Fibroblast of lung (primary cell): ENCODE results near the gene MEGF8. TPM values are rescaled to one million over a fixed set of nuclear protein-coding genes. Genes with fewer than 3 reads are reported as not detected.

Experiments
- DNase-seq, 2 donors: peaks; one replicate each; pipeline versions ENCODE4 v3.0.0 to v3.0.0-alpha.2; 2010; ENCODE audit warnings: low read depth in 2 of 2
- H2AFZ ChIP-seq: 2 replicates; pipeline ENCODE4 v1.5.1; 2012; ENCODE audit warnings: low read length, control low read depth, inconsistent platforms
- H3K27ac ChIP-seq: 2 replicates; pipeline ENCODE4 v1.5.1; 2011; ENCODE audit warnings: low read length, control low read depth; ENCODE audit not compliant: insufficient read depth
- H3K27me3 ChIP-seq: 2 replicates; pipeline ENCODE4 v1.5.1; 2011; ENCODE audit warnings: mild to moderate bottlenecking, low read length; ENCODE audit not compliant: control insufficient read depth, insufficient read depth
- H3K36me3 ChIP-seq: 2 replicates; pipeline ENCODE4 v1.5.1; 2011; ENCODE audit warnings: low read length; ENCODE audit not compliant: control insufficient read depth, insufficient read depth
- H3K4me1 ChIP-seq: 2 replicates; pipeline ENCODE4 v1.5.1; 2011; ENCODE audit warnings: low read length; ENCODE audit not compliant: control insufficient read depth, insufficient read depth; ENCODE audit errors: extremely low read depth
- H3K4me2 ChIP-seq: 2 replicates; pipeline ENCODE4 v1.5.1; 2011; ENCODE audit warnings: low read length, control low read depth; ENCODE audit not compliant: insufficient read depth; ENCODE audit errors: extremely low read depth
- H3K4me3 ChIP-seq, 4 experiments: fragments of 200-600 bp in 1 of 4; sonication (generic) in 1 of 4; replicated peaks in 1 of 4; 2 replicates each; pipeline ENCODE4 v1.5.1; 2011 to 2016; ENCODE audit warnings: low read length in 4 of 4, low read depth in 3 of 4, mild to moderate bottlenecking in 3 of 4, control low read depth in 2 of 4, inconsistent platforms in 1 of 4, mixed read lengths in 1 of 4; ENCODE audit not compliant: insufficient read depth in 1 of 4; ENCODE audit errors: control extremely low read depth in 1 of 4
- H3K79me2 ChIP-seq: 2 replicates; pipeline ENCODE4 v1.5.1; 2012; ENCODE audit warnings: mild to moderate bottlenecking, low read length, inconsistent platforms; ENCODE audit not compliant: control insufficient read depth, insufficient read depth
- H3K9ac ChIP-seq: 2 replicates; pipeline ENCODE4 v1.5.1; 2011; ENCODE audit warnings: mild to moderate bottlenecking, low read length, control low read depth; ENCODE audit not compliant: insufficient read depth
- H3K9me3 ChIP-seq: 2 replicates; pipeline ENCODE4 v1.5.1; 2012; ENCODE audit warnings: low read depth, low read length; ENCODE audit not compliant: control insufficient read depth, insufficient read depth
- H4K20me1 ChIP-seq: 2 replicates; pipeline ENCODE4 v1.5.1; 2011; ENCODE audit warnings: low read length; ENCODE audit not compliant: control insufficient read depth, insufficient read depth; ENCODE audit errors: extremely low read depth
- CTCF ChIP-seq, 2 donors: IDR thresholded peaks in 1 of 2; conservative IDR thresholded peaks in 1 of 2; 1 replicate in 1 of 2; 2 replicates in 1 of 2; pipeline ENCODE4 v1.5.1; 2011 to 2012; ENCODE audit warnings: low read length in 2 of 2, control low read depth in 1 of 2, inconsistent platforms in 1 of 2, low read depth in 1 of 2, mild to moderate bottlenecking in 1 of 2
- EZH2 ChIP-seq: IDR thresholded peaks from 2 replicates; pipeline ENCODE4 v1.5.1; 2012; ENCODE audit warnings: low read length, control low read depth, mild to moderate bottlenecking; ENCODE audit errors: missing control alignments
- polyA plus RNA-seq, 2 donors: library from polyadenylated mRNA; depleted of rRNA in 1 of 2; stranded (reverse) in 1 of 2; unstranded in 1 of 2; fragments of >200 nt; gene quantifications; 2 replicates each; pipeline ENCODE4 v1.2.1, GENCODE V29; 2011 to 2012; ENCODE audit warnings: missing spikeins in 1 of 2
- total RNA-seq: library from RNA; depleted of rRNA; stranded (reverse); fragments of >200 nt; gene quantifications from 2 replicates; pipeline ENCODE4 v1.2.1, GENCODE V29; 2014

MEGF8 gene
- total and polyA plus RNA-seq, 2 donors (not counting 1 experiment from before 2014, with no cell fraction given): 9.3 to 27.6 TPM

- no peak overlapping the region for H3K27ac ChIP-seq
- H3K9ac ChIP-seq: no peak overlapping the region
- no peak for TF ChIP-seq CTCF (conservative IDR thresholded peaks at IDR 0.05 in 1 of 2, IDR thresholded peaks at IDR 0.05 in 1 of 2; ENCODE audit: low read depth in 1 of 2, low read length in 2 of 2)
- TF ChIP-seq EZH2: no peak
- no peaks in the 10 kb centered on the region for H3K27me3 ChIP-seq
- DNase-seq: no peak
- no peak overlapping the region for H3K4me3 ChIP-seq
- H3K4me1 ChIP-seq: peaks cover 17% of the 10 kb centered on the region
- H4K20me1 ChIP-seq: no peaks in the 10 kb centered on the region
- peaks cover 50% of the 10 kb centered on the region for H3K36me3 ChIP-seq
- H3K4me2 ChIP-seq: no peak overlapping the region
- no peak overlapping the region for H2AFZ ChIP-seq
- H3K79me2 ChIP-seq: peaks cover 22% of the 10 kb centered on the region
- H3K9me3 ChIP-seq: no peaks in the 10 kb centered on the region
These were observed 37.0 kb upstream of the MEGF8 start for GRCh38 chr19:42288387-42288786.

GRCh38 chr19:42288881-42289555 lies 36.4 kb upstream of the MEGF8 start:
- H3K27me3 ChIP-seq: no peaks in the 10 kb centered on the region
- no peaks in the 10 kb centered on the region for H4K20me1 ChIP-seq
- H3K4me1 ChIP-seq: peaks cover 15% of the 10 kb centered on the region
- no peak for TF ChIP-seq EZH2
- TF ChIP-seq CTCF (conservative IDR thresholded peaks at IDR 0.05 in 1 of 2, IDR thresholded peaks at IDR 0.05 in 1 of 2; ENCODE audit: low read depth in 1 of 2, low read length in 2 of 2): no peak
- H3K36me3 ChIP-seq: peaks cover 53% of the 10 kb centered on the region
- H3K27ac ChIP-seq: no peak overlapping the region
- H2AFZ ChIP-seq: no peak overlapping the region
- no peak overlapping the region for H3K4me2 ChIP-seq
- H3K9ac ChIP-seq: no peak overlapping the region
- no peaks in the 10 kb centered on the region for H3K9me3 ChIP-seq
- peaks cover 22% of the 10 kb centered on the region for H3K79me2 ChIP-seq
- DNase-seq: no peak
- H3K4me3 ChIP-seq: no peak overlapping the region

- Histone ChIP-seq H4K20me1 (no peaks in the 10 kb centered on the region), H3K4me3 (no peak overlapping the region), H3K79me2 (peaks cover 21% of the 10 kb centered on the region), H3K27ac (no peak overlapping the region), H2AFZ (no peak overlapping the region), H3K9ac (no peak overlapping the region), H3K36me3 (peaks cover 56% of the 10 kb centered on the region), H3K27me3 (no peaks in the 10 kb centered on the region), H3K4me2 (no peak overlapping the region), H3K4me1 (peaks cover 15% of the 10 kb centered on the region), H3K9me3 (no peaks in the 10 kb centered on the region)
- no peak for TF ChIP-seq CTCF (conservative IDR thresholded peaks at IDR 0.05 in 1 of 2, IDR thresholded peaks at IDR 0.05 in 1 of 2; ENCODE audit: low read depth in 1 of 2, low read length in 2 of 2)
- TF ChIP-seq EZH2: no peak
- no peak for DNase-seq
These were observed 35.8 kb upstream of the MEGF8 start for GRCh38 chr19:42289556-42290041.
